CD4-positive, alpha-beta T cell treated with Interleukin-4 for 4 hours (primary cell): ENCODE data around the gene ALDH1A3.

Experiments used
- DNase-seq: peaks from one replicate; pipeline ENCODE4 v3.0.0-alpha.2; 2020

ALDH1A3 gene

GRCh38 chr15:100958326-100959065, 78.9 kb downstream of the ALDH1A3 start:
- no peak for DNase-seq

- no peak for DNase-seq
Measured at GRCh38 chr15:100959066-100960050, 79.7 kb downstream of the ALDH1A3 start.
